ENCODE measurements around the gene GPR55. TPM values are rescaled to one million over a fixed set of nuclear protein-coding genes. Genes with fewer than 3 reads are reported as not detected.

The GPR55 gene
- total RNA-seq, 2 experiments from 2014 or later: 1.5 to 1.6 TPM

- ChIA-PET CTCF (interaction anchor here (1.0 to 3.8 kb wide), 3 partner anchors 8 to 77 kb away, joined by 3 to 28 read pairs (median 5); no protein-coding TSS in a partner anchor), POLR2A (interaction anchor here (1.0 to 3.7 kb wide), 2 partner anchors 15 to 74 kb away, joined by 3 to 18 read pairs; partner anchors contain the start of gene GPR55)
- intact Hi-C loops (cut with micrococcal nuclease): loop anchor here (5.0 kb wide), 1 partner anchor 83 kb away; no protein-coding TSS in a partner anchor
- DNase-seq: no peak
- Mint-ChIP-seq H3K27ac (no peak overlapping the region), H3K4me3 (no peak overlapping the region), H3K4me1 (ENCODE audit: low read depth) (peaks cover 51% of the 10 kb centered on the region), H3K27me3 (peaks cover 20% of the 10 kb centered on the region), H3K36me3 (peaks cover 11% of the 10 kb centered on the region), H3K9me3 (no peaks in the 10 kb centered on the region)
Measured at GRCh38 chr2:230910546-230911177, 14.4 kb downstream of the GPR55 start.

GRCh38 chr2:230909841-230910545 lies 15.0 kb downstream of the GPR55 start:
- intact Hi-C loops (cut with micrococcal nuclease): loop anchor here (2.0 to 5.0 kb wide), 4 partner anchors 43 to 552 kb away; partner anchors contain the start of gene NCL
- H3K27me3 Mint-ChIP-seq: peaks cover 20% of the 10 kb centered on the region
- H3K4me3 Mint-ChIP-seq: no peak overlapping the region
- DNase-seq: no peak
- H3K9me3 Mint-ChIP-seq: no peaks in the 10 kb centered on the region
- CTCF ChIA-PET: interaction anchor here (1.2 to 18.4 kb wide), 3 partner anchors 7 to 86 kb away, joined by 3 to 313 read pairs (median 3); no protein-coding TSS in a partner anchor
- H3K36me3 Mint-ChIP-seq: peaks cover 11% of the 10 kb centered on the region
- no peak overlapping the region for H3K27ac Mint-ChIP-seq
- peaks cover 55% of the 10 kb centered on the region for H3K4me1 Mint-ChIP-seq (ENCODE audit: low read depth)
- POLR2A ChIA-PET: interaction anchor here (3.7 kb wide), 1 partner anchor 16 kb away, joined by 18 read pairs; the partner anchor contains the start of gene GPR55

- peaks cover 11% of the 10 kb centered on the region for H3K36me3 Mint-ChIP-seq
- ChIA-PET POLR2A (interaction anchor here (1.2 to 3.7 kb wide), 2 partner anchors 17 to 76 kb away, joined by 6 to 18 read pairs; partner anchors contain the start of gene GPR55), CTCF (interaction anchor here (0.8 to 18.4 kb wide), 8 partner anchors 9 to 144 kb away, joined by 3 to 313 read pairs (median 3); partner anchors contain the start of gene GPR55)
- DNase-seq: peak; percentile 90
- H3K4me3 Mint-ChIP-seq: peak overlapping the region; percentile 54
- peak overlapping the region; percentile 72 for H3K27ac Mint-ChIP-seq
- no peaks in the 10 kb centered on the region for H3K9me3 Mint-ChIP-seq
- peaks cover 65% of the 10 kb centered on the region for H3K4me1 Mint-ChIP-seq (ENCODE audit: low read depth)
- peaks cover 20% of the 10 kb centered on the region for H3K27me3 Mint-ChIP-seq
- intact Hi-C loops (cut with micrococcal nuclease): loop anchor here (1.0 to 5.0 kb wide), 6 partner anchors 11 to 554 kb away; partner anchors contain the start of gene NCL
Measured at GRCh38 chr2:230908595-230909191, 16.3 kb downstream of the GPR55 start.

GRCh38 chr2:230908092-230908594 lies 16.9 kb downstream of the GPR55 start:
- CTCF ChIA-PET: interaction anchor here (0.8 to 18.4 kb wide), 7 partner anchors 10 to 145 kb away, joined by 3 to 313 read pairs (median 3); partner anchors contain the start of gene GPR55
- H3K27me3 Mint-ChIP-seq: peaks cover 21% of the 10 kb centered on the region
- DNase-seq: no peak
- intact Hi-C loops (cut with micrococcal nuclease): loop anchor here (1.0 to 5.0 kb wide), 6 partner anchors 11 to 554 kb away; partner anchors contain the start of gene NCL
- POLR2A ChIA-PET: interaction anchor here (1.2 to 3.7 kb wide), 2 partner anchors 17 to 77 kb away, joined by 6 to 18 read pairs; partner anchors contain the start of gene GPR55
- peak overlapping the region; percentile 54 for H3K4me3 Mint-ChIP-seq
- H3K4me1 Mint-ChIP-seq (ENCODE audit: low read depth): peaks cover 66% of the 10 kb centered on the region
- H3K9me3 Mint-ChIP-seq: no peaks in the 10 kb centered on the region
- H3K27ac Mint-ChIP-seq: peak overlapping the region; percentile 72
- peaks cover 11% of the 10 kb centered on the region for H3K36me3 Mint-ChIP-seq

- peak overlapping the region; percentile 42 for H3K27ac Mint-ChIP-seq
- intact Hi-C loops (cut with micrococcal nuclease): loop anchor here (1.0 to 5.0 kb wide), 6 partner anchors 12 to 555 kb away; partner anchors contain the start of gene NCL
- ChIA-PET CTCF (interaction anchor here (0.9 to 18.4 kb wide), 4 partner anchors 18 to 78 kb away, joined by 3 to 313 read pairs (median 37); partner anchors contain the start of gene GPR55), POLR2A (interaction anchor here (1.2 to 3.7 kb wide), 2 partner anchors 18 to 77 kb away, joined by 6 to 18 read pairs; partner anchors contain the start of gene GPR55)
- peak overlapping the region; percentile 54 for H3K4me3 Mint-ChIP-seq
- H3K27me3 Mint-ChIP-seq: peaks cover 25% of the 10 kb centered on the region
- DNase-seq: peak; percentile 8
- H3K9me3 Mint-ChIP-seq: no peaks in the 10 kb centered on the region
- H3K4me1 Mint-ChIP-seq (ENCODE audit: low read depth): peaks cover 70% of the 10 kb centered on the region
- peaks cover 11% of the 10 kb centered on the region for H3K36me3 Mint-ChIP-seq
Measured at GRCh38 chr2:230907361-230908091, 17.5 kb downstream of the GPR55 start.

GRCh38 chr2:230906471-230907230 lies 18.4 kb downstream of the GPR55 start:
- CTCF ChIA-PET: interaction anchor here (1.0 to 18.4 kb wide), 7 partner anchors 9 to 82 kb away, joined by 3 to 313 read pairs (median 5); partner anchors contain the start of genes GPR55 and ITM2C
- H3K27me3 Mint-ChIP-seq: peaks cover 22% of the 10 kb centered on the region
- no peak overlapping the region for H3K27ac Mint-ChIP-seq
- peaks cover 11% of the 10 kb centered on the region for H3K36me3 Mint-ChIP-seq
- intact Hi-C loops (cut with micrococcal nuclease): loop anchor here (5.0 kb wide), 2 partner anchors 249 to 556 kb away; partner anchors contain the start of gene NCL
- peak overlapping the region; percentile 54 for H3K4me3 Mint-ChIP-seq
- DNase-seq: peak; percentile 8
- H3K9me3 Mint-ChIP-seq: no peaks in the 10 kb centered on the region
- POLR2A ChIA-PET: interaction anchor here (1.4 to 1.5 kb wide), 2 partner anchors 19 to 558 kb away, joined by 3 to 6 read pairs; partner anchors contain the start of gene NCL
- H3K4me1 Mint-ChIP-seq (ENCODE audit: low read depth): peaks cover 74% of the 10 kb centered on the region

- H3K4me3 Mint-ChIP-seq: peak overlapping the region; percentile 54
- no peaks in the 10 kb centered on the region for H3K9me3 Mint-ChIP-seq
- CTCF ChIA-PET: interaction anchor here (1.0 to 18.4 kb wide), 12 partner anchors 8 to 81 kb away, joined by 3 to 313 read pairs (median 6); partner anchors contain the start of genes GPR55 and ITM2C
- POLR2A ChIA-PET: interaction anchor here (1.0 to 1.9 kb wide), 5 partner anchors 19 to 559 kb away, joined by 3 to 12 read pairs (median 6); partner anchors contain the start of genes GPR55 and NCL
- H3K27ac Mint-ChIP-seq: peak overlapping the region; percentile 61
- DNase-seq: peak; percentile 95
- peaks cover 11% of the 10 kb centered on the region for H3K36me3 Mint-ChIP-seq
- peaks cover 21% of the 10 kb centered on the region for H3K27me3 Mint-ChIP-seq
- H3K4me1 Mint-ChIP-seq (ENCODE audit: low read depth): peaks cover 66% of the 10 kb centered on the region
- intact Hi-C loops (cut with micrococcal nuclease): loop anchor here (1.0 to 5.0 kb wide), 6 partner anchors 19 to 557 kb away; partner anchors contain the start of gene NCL
Measured at GRCh38 chr2:230905448-230906421, 19.3 kb downstream of the GPR55 start.

GRCh38 chr2:230904856-230905447 lies 20.1 kb downstream of the GPR55 start:
- H3K4me1 Mint-ChIP-seq (ENCODE audit: low read depth): peaks cover 62% of the 10 kb centered on the region

More at GRCh38 chr2:230904856-230905447, 20.1 kb downstream of the GPR55 start:
- H3K36me3 Mint-ChIP-seq: peaks cover 7% of the 10 kb centered on the region
- POLR2A ChIA-PET: interaction anchor here (1.0 to 1.9 kb wide), 5 partner anchors 20 to 559 kb away, joined by 3 to 12 read pairs (median 6); partner anchors contain the start of genes GPR55 and NCL
- intact Hi-C loops (cut with micrococcal nuclease): loop anchor here (1.0 to 5.0 kb wide), 6 partner anchors 19 to 557 kb away; partner anchors contain the start of gene NCL
- H3K27me3 Mint-ChIP-seq: peaks cover 23% of the 10 kb centered on the region
- H3K9me3 Mint-ChIP-seq: no peaks in the 10 kb centered on the region
- H3K27ac Mint-ChIP-seq: peak overlapping the region; percentile 61
- peak; percentile 10 for DNase-seq
- CTCF ChIA-PET: interaction anchor here (1.0 to 18.4 kb wide), 10 partner anchors 9 to 80 kb away, joined by 3 to 313 read pairs (median 6); partner anchors contain the start of gene GPR55
- H3K4me3 Mint-ChIP-seq: peak overlapping the region; percentile 33
